Suprapubic skin (tissue), 3 donors: ENCODE results near the gene MEF2C.

Experiments
- CTCF ChIP-seq, 2 donors: fragments of 200-600 bp in 1 of 2; fragments of 450-650 bp in 1 of 2; sonication (generic) in 1 of 2; IDR thresholded peaks; one replicate each; pipeline ENCODE4 v1.5.1; 2016 to 2019; ENCODE audit warnings: antibody characterized with exemption in 2 of 2, mild to moderate bottlenecking in 1 of 2, moderate library complexity in 1 of 2
- POLR2A ChIP-seq, 2 donors: fragments of 450-650 bp; IDR thresholded peaks; one replicate each; pipeline ENCODE4 v1.6.1; 2017; ENCODE audit warnings: antibody characterized with exemption in 2 of 2, mild to moderate bottlenecking in 2 of 2, moderate library complexity in 2 of 2

GRCh38 chr5:88854769-88855168, 28.2 kb downstream of the MEF2C start:
- TF ChIP-seq CTCF (IDR thresholded peaks at IDR 0.05) (no peak), POLR2A (IDR thresholded peaks at IDR 0.05) (no peak)
